Adipose tissue (tissue), 3 donors: ENCODE results near the gene MAPK1. TPM values are rescaled to one million over a fixed set of nuclear protein-coding genes. Genes with fewer than 3 reads are reported as not detected.
"Not testable (repeated sequence)": the region's sequence is repeated elsewhere in the genome, so short reads cannot be mapped to it uniquely, and the experiment has no call there.

ENCODE experiments used
- H3K27ac ChIP-seq: one replicate; pipeline ENCODE4 v1.5.1; 2013; ENCODE audit warnings: low read depth, low read length
- WGBS, 3 donors: extraction: QIAGEN DNeasy Blood & Tissue Kit; methylation state at CpG; one replicate each; pipeline ENCODE4 v1.1.7; 2013; 5-methylcytosine and 5-hydroxymethylcytosine counted together
- polyA plus RNA-seq, 3 donors: library from polyadenylated mRNA; stranded (reverse); fragments of 200-250 nt; gene quantifications; one replicate each; pipeline ENCODE4 v1.2.3, GENCODE V29; 2013
- donor health status: healthy with polysubstance abuse.
- donor health status: Bipolar disorder and iron deficiency.
- donor health status: healthy.

MAPK1 gene
- polyA plus RNA-seq, 3 donors, result 12.6 to 22.3 (median 16.6) TPM

GRCh38 chr22:21828268-21828638 is 39.2 kb downstream of the MAPK1 start:
- 69 to 85% (median 80%) methylated on average over 4 of the region's 4 CpGs for WGBS, 3 donors
- no peak overlapping the region for H3K27ac ChIP-seq

GRCh38 chr22:21827628-21828267 is 39.7 kb downstream of the MAPK1 start:
- H3K27ac ChIP-seq, result no peak overlapping the region
- 84 to 95% (median 90%) methylated on average over 3 of the region's 3 CpGs for WGBS, 3 donors

GRCh38 chr22:21826204-21826603 is 41.2 kb downstream of the MAPK1 start:
- whole genome bisulfite sequencing, 3 donors, result 91 to 96% (median 93%) methylated on average over 7 of the region's 7 CpGs
- no peak overlapping the region for H3K27ac ChIP-seq

GRCh38 chr22:21824962-21825361 is 42.5 kb downstream of the MAPK1 start:
- WGBS, 3 donors, result 94 to 99% (median 94%) methylated on average over 7 of the region's 7 CpGs
- not testable (repeated sequence) for H3K27ac ChIP-seq

GRCh38 chr22:21824445-21824912 is 43.0 kb downstream of the MAPK1 start:
- 82 to 94% (median 93%) methylated on average over 1 of the region's 1 CpG for whole genome bisulfite sequencing, 3 donors
- H3K27ac ChIP-seq, result no peak overlapping the region

- WGBS, 3 donors, result 60 to 69% (median 66%) methylated on average over 5 of the region's 5 CpGs
- H3K27ac ChIP-seq, result no peak overlapping the region
Observed at GRCh38 chr22:21823740-21824444, 43.6 kb downstream of the MAPK1 start.

- H3K27ac ChIP-seq, result no peak overlapping the region
- 81 to 95% (median 95%) methylated on average over 2 of the region's 2 CpGs for WGBS, 3 donors
Observed at GRCh38 chr22:21819183-21819770, 48.2 kb downstream of the MAPK1 start.

GRCh38 chr22:21818487-21819182 is 48.8 kb downstream of the MAPK1 start:
- H3K27ac ChIP-seq, result no peak overlapping the region
- WGBS, 3 donors, result 51 to 84% (median 68%) methylated on average over 8 of the region's 8 CpGs

- H3K27ac ChIP-seq, result not testable (repeated sequence)
- WGBS, 3 donors, result 86 to 94% (median 92%) methylated on average over 3 of the region's 3 CpGs
Observed at GRCh38 chr22:21817497-21817853, 50.0 kb downstream of the MAPK1 start.

GRCh38 chr22:21816787-21817496 is 50.5 kb downstream of the MAPK1 start:
- 34 to 56% (median 41%) methylated on average over 10 of the region's 10 CpGs for WGBS, 3 donors
- H3K27ac ChIP-seq, result no peak overlapping the region

- WGBS, 3 donors, result 7 to 13% (median 8%) methylated on average over 2 of the region's 2 CpGs
- H3K27ac ChIP-seq, result no peak overlapping the region
Observed at GRCh38 chr22:21816472-21816786, 51.0 kb downstream of the MAPK1 start.

- no peak overlapping the region for H3K27ac ChIP-seq
- WGBS, 3 donors, result 81 to 100% (median 96%) methylated on average over 2 of the region's 2 CpGs
Observed at GRCh38 chr22:21815958-21816357, 51.5 kb downstream of the MAPK1 start.

- 93 to 99% (median 99%) methylated on average over 3 of the region's 3 CpGs for WGBS, 3 donors
Observed at GRCh38 chr22:21815357-21815756, 52.1 kb downstream of the MAPK1 start.

GRCh38 chr22:21811982-21812381 is 55.5 kb downstream of the MAPK1 start:
- 94 to 97% (median 95%) methylated on average over 1 of the region's 1 CpG for WGBS, 3 donors
- no peak overlapping the region for H3K27ac ChIP-seq

More at GRCh38 chr22:21815357-21815756, 52.1 kb downstream of the MAPK1 start:
- no peak overlapping the region for H3K27ac ChIP-seq

GRCh38 chr22:21807544-21808529 is 59.6 kb downstream of the MAPK1 start:
- 22 to 70% (median 58%) methylated on average over 6 of the region's 6 CpGs for WGBS, 3 donors
- no peak overlapping the region for H3K27ac ChIP-seq

GRCh38 chr22:21805325-21805724 is 62.1 kb downstream of the MAPK1 start:
- not testable (repeated sequence) for H3K27ac ChIP-seq
- 92 to 99% (median 96%) methylated on average over 8 of the region's 8 CpGs for WGBS, 3 donors

- 83 to 93% (median 87%) methylated on average over 6 of the region's 6 CpGs for WGBS, 3 donors
- H3K27ac ChIP-seq, result no peak overlapping the region
Observed at GRCh38 chr22:21803811-21804249, 63.6 kb downstream of the MAPK1 start.
